Adipocyte (in vitro differentiated cells): Measurements from ENCODE around the gene HERC6.
"Not testable (repeated sequence)": the region's sequence is repeated elsewhere in the genome, so short reads cannot be mapped to it uniquely, and the experiment has no call there.

Source experiments
- DNase-seq: peaks from one replicate; pipeline ENCODE4 v3.0.0-alpha.2; 2015; ENCODE audit warnings: low read depth
- H3K27me3 ChIP-seq: replicated peaks from 2 replicates; pipeline ENCODE4 v1.7.0; 2013; ENCODE audit warnings: mild to moderate bottlenecking, low read length, moderate library complexity; ENCODE audit not compliant: control insufficient read depth, insufficient read depth
- H3K36me3 ChIP-seq: 2 replicates; pipeline ENCODE4 v1.7.0; 2013; ENCODE audit warnings: low read length, mild to moderate bottlenecking, moderate library complexity; ENCODE audit not compliant: control insufficient read depth, insufficient read depth, severe bottlenecking
- H3K4me1 ChIP-seq: 2 replicates; pipeline ENCODE4 v1.7.0; 2013; ENCODE audit warnings: mild to moderate bottlenecking, low read length, moderate library complexity; ENCODE audit not compliant: control insufficient read depth, insufficient read depth
- H3K4me3 ChIP-seq: 2 replicates; pipeline ENCODE4 v1.7.0; 2013; ENCODE audit warnings: mild to moderate bottlenecking, low read length, moderate library complexity
- H3K9ac ChIP-seq: 2 replicates; pipeline ENCODE4 v1.7.0; 2013; ENCODE audit warnings: mild to moderate bottlenecking, low read length, moderate library complexity
- H3K9me3 ChIP-seq: 2 replicates; pipeline ENCODE4 v1.7.0; 2013; ENCODE audit warnings: mild to moderate bottlenecking, low read length, moderate library complexity; ENCODE audit not compliant: control insufficient read depth

The HERC6 gene

GRCh38 chr4:88357262-88357661 is 21.4 kb upstream of the HERC6 start:
- H3K4me1 ChIP-seq, result peaks cover 1% of the 10 kb centered on the region
- H3K36me3 ChIP-seq, result no peaks in the 10 kb centered on the region
- peaks cover 8% of the 10 kb centered on the region for H3K9me3 ChIP-seq
- DNase-seq, result no peak
- H3K9ac ChIP-seq, result no peak overlapping the region
- H3K27me3 ChIP-seq, result no peaks in the 10 kb centered on the region
- H3K4me3 ChIP-seq, result no peak overlapping the region

GRCh38 chr4:88359558-88359957 is 19.1 kb upstream of the HERC6 start:
- H3K4me1 ChIP-seq, result no peaks in the 10 kb centered on the region
- peaks cover 4% of the 10 kb centered on the region for H3K9me3 ChIP-seq
- no peak for DNase-seq
- H3K27me3 ChIP-seq, result no peaks in the 10 kb centered on the region
- no peaks in the 10 kb centered on the region for H3K36me3 ChIP-seq
- H3K4me3 ChIP-seq, result no peak overlapping the region
- no peak overlapping the region for H3K9ac ChIP-seq

- no peak overlapping the region for H3K9ac ChIP-seq
- no peak overlapping the region for H3K4me3 ChIP-seq
- no peak for DNase-seq
- H3K9me3 ChIP-seq, result peaks cover 4% of the 10 kb centered on the region
- no peaks in the 10 kb centered on the region for H3K27me3 ChIP-seq
- no peaks in the 10 kb centered on the region for H3K36me3 ChIP-seq
- no peaks in the 10 kb centered on the region for H3K4me1 ChIP-seq
Measured at GRCh38 chr4:88360256-88360655, 18.4 kb upstream of the HERC6 start.

- H3K36me3 ChIP-seq, result no peaks in the 10 kb centered on the region
- no peaks in the 10 kb centered on the region for H3K27me3 ChIP-seq
- no peak overlapping the region for H3K9ac ChIP-seq
- DNase-seq, result no peak
- no peak overlapping the region for H3K4me3 ChIP-seq
- no peaks in the 10 kb centered on the region for H3K4me1 ChIP-seq
- peaks cover 4% of the 10 kb centered on the region for H3K9me3 ChIP-seq
Measured at GRCh38 chr4:88360791-88361190, 17.9 kb upstream of the HERC6 start.

- H3K4me3 ChIP-seq, H3K9ac ChIP-seq, H3K36me3 ChIP-seq, H3K9me3 ChIP-seq, DNase-seq, H3K4me1 ChIP-seq, H3K27me3 ChIP-seq: not testable (repeated sequence)
Measured at GRCh38 chr4:88361217-88361773, 17.4 kb upstream of the HERC6 start.

- Histone ChIP-seq H3K27me3 (no peaks in the 10 kb centered on the region), H3K36me3 (no peaks in the 10 kb centered on the region), H3K9ac (no peak overlapping the region), H3K9me3 (peaks cover 4% of the 10 kb centered on the region), H3K4me1 (no peaks in the 10 kb centered on the region), H3K4me3 (no peak overlapping the region)
- DNase-seq, result no peak
Measured at GRCh38 chr4:88366460-88366859, 12.2 kb upstream of the HERC6 start.

GRCh38 chr4:88367826-88368225 is 10.8 kb upstream of the HERC6 start:
- H3K36me3 ChIP-seq, result no peaks in the 10 kb centered on the region
- no peaks in the 10 kb centered on the region for H3K4me1 ChIP-seq
- H3K9me3 ChIP-seq, result peaks cover 4% of the 10 kb centered on the region
- H3K4me3 ChIP-seq, result no peak overlapping the region
- no peak overlapping the region for H3K9ac ChIP-seq
- no peaks in the 10 kb centered on the region for H3K27me3 ChIP-seq
- no peak for DNase-seq

GRCh38 chr4:88369180-88369812 is 9.4 kb upstream of the HERC6 start:
- not testable (repeated sequence) for H3K4me1 ChIP-seq, H3K9ac ChIP-seq, H3K4me3 ChIP-seq, H3K9me3 ChIP-seq, H3K36me3 ChIP-seq, H3K27me3 ChIP-seq
- peak; percentile 81 for DNase-seq

GRCh38 chr4:88381123-88381522 is 2.5 kb downstream of the HERC6 start:
- peaks cover 5% of the 10 kb centered on the region for H3K27me3 ChIP-seq
- no peak overlapping the region for H3K9ac ChIP-seq
- no peak for DNase-seq
- H3K4me1 ChIP-seq, result no peaks in the 10 kb centered on the region
- no peaks in the 10 kb centered on the region for H3K9me3 ChIP-seq
- no peak overlapping the region for H3K4me3 ChIP-seq
- no peaks in the 10 kb centered on the region for H3K36me3 ChIP-seq

- Histone ChIP-seq H3K4me3 (no peak overlapping the region), H3K9ac (no peak overlapping the region), H3K9me3 (no peaks in the 10 kb centered on the region), H3K4me1 (no peaks in the 10 kb centered on the region), H3K27me3 (peaks cover 3% of the 10 kb centered on the region), H3K36me3 (no peaks in the 10 kb centered on the region)
- DNase-seq, result no peak
Measured at GRCh38 chr4:88382621-88383020, 4.0 kb downstream of the HERC6 start.

GRCh38 chr4:88390128-88390527 is 11.5 kb downstream of the HERC6 start:
- Histone ChIP-seq H3K4me3 (no peak overlapping the region), H3K9ac (no peak overlapping the region), H3K4me1 (no peaks in the 10 kb centered on the region), H3K9me3 (peaks cover 4% of the 10 kb centered on the region), H3K36me3 (no peaks in the 10 kb centered on the region), H3K27me3 (no peaks in the 10 kb centered on the region)
- no peak for DNase-seq

GRCh38 chr4:88391703-88392102 is 13.1 kb downstream of the HERC6 start:
- no peak overlapping the region for H3K4me3 ChIP-seq
- no peak for DNase-seq
- H3K36me3 ChIP-seq, result peaks cover 2% of the 10 kb centered on the region
- no peaks in the 10 kb centered on the region for H3K27me3 ChIP-seq
- H3K4me1 ChIP-seq, result no peaks in the 10 kb centered on the region
- H3K9me3 ChIP-seq, result peaks cover 4% of the 10 kb centered on the region
- H3K9ac ChIP-seq, result no peak overlapping the region
